Hepatic stellate cell (primary cell): ENCODE data around the gene RCAN2.
A peak's percentile ranks its signal among the peaks of the same experiment; 100 is the strongest.
"Not testable (repeated sequence)": the region's sequence is repeated elsewhere in the genome, so short reads cannot be mapped to it uniquely, and the experiment has no call there.

Experiments used
- DNase-seq: peaks from one replicate; pipeline ENCODE4 v3.0.0; 2011; ENCODE audit warnings: low spot score

Gene RCAN2

DNA sequence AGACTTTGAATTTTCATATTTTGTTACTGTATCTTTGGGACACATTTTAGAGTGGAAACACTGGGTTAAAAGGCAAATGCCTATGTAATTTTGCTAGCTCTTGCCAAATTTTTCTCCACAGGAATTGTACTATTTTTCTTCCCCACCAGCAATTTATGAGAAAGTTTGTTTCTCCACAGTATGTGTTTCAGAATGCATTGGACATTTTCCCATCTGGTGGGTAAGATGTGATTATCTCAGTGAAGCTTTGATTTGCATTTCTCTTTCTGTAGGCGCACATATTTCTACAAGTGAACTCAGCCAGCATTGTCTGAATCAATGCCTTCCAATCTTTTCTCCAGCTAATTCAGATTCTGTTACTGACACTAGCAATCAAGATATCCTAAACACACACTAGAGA is 157.8 kb downstream of the RCAN2 start:
- no peak for DNase-seq

DNA sequence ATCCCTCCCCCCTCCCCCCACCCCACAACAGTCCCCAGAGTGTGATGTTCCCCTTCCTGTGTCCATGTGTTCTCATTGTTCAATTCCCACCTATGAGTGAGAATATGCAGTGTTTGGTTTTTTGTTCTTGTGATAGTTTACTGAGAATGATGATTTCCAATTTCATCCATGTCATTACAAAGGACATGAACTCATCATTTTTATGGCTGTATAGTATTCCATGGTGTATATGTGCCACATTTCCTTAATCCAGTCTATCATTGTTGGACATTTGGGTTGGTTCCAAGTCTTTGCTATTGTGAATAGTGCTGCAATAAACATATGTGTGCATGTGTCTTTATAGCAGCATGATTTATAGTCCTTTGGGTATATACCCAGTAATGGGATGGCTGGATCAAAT is 158.8 kb downstream of the RCAN2 start:
- DNase-seq, result not testable (repeated sequence)

DNA sequence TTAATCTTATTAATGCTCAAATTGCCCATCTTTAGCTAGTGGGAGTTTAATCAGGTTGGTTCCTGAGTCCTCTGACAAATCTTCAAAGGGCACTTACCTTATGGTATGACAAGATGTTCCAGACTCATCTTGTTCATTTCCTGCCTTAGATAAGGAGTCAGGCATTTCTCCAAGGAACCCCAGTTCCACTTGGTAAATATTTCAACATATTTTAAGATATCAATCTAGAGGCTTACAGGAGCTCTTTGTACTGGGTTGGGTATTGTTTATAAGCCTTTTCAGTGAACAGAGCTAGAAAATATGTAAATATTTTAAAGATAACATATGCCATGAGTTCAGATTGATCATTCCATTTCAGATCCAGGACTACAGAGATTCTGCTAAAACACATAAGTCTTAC is 159.8 kb downstream of the RCAN2 start:
- DNase-seq, result no peak

DNA sequence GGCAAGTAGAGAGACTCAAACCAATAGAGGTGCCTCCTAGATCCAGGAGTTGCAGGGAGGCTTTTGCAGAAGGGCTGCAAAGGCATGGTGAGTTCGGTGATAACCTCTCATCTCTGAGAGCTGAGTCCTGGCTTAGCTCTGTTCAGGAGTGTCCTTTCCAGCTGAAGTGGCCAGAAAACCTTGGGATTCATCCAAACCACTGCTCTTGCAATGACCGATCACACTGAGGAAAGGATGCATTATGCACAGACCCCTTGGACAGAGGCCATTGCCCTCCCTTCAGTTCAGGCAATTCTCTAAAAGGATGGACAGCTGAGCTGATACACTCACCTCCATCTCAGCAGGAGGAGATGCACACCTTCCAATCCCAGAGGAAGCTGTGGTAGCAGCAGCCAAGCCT is 161.7 kb downstream of the RCAN2 start:
- DNase-seq, result no peak

DNA sequence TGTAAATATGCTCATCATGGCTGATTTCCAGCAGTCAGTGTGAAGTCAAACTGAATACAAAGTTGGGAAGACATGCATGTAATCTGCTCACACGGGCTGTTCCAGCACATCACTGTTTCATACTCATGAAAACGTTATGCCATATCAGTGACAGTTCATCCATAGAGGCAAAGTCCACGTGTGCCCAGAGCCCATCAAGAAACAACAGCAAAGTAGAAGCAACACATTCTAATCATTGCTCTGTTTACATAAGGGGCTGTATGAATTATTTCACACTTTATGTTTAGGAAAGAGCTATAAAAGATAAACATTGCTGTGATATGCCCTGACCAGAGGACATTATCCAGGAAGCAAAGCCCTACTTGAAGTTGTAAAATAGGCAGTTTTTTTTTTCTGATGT is 163.5 kb downstream of the RCAN2 start:
- DNase-seq, result no peak

DNA sequence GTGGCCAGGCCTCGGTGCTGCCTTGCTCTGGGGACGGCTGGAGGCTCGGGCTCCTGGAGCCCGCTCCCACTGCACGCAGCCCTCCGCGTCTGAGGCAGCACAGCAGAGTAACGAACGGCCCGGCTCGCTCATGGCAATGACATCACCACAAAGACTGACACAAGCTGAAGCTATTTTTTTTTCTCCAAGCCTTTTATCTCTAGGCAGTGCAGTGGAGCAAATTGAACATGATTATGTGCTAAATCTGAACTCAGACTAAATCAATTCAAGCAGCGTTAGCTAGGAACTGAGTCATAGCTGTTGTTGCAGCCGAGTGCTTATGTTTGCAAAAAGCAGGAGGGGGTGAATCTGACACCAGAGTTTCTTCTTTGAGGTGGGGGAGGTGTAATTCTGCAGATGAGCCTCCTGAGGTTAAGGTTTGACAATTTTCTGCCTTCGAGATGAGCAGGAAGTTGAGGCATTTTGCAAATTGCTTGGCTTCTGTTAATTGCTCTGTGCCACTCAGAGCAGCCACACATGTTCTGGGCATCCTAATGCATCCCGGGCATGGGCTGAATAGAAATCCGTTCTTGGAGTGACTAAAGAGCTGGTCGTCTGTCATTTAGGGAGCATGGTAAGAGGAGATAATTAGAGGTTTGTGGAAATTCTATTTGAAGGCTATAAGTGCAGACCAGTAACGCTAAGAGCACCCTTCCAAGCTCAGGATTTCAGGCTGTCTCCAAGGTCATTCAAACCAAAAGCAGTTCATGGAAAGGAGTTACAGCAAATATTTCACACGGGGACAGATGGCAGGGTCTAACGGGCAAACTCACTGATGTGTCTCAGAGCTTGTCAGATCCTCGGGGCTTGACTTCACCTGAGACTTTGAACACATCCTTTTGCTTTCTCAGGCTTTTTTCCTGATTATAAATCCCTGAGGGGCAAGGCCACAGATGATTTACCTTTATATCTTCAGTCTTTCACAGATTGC is 165.4 kb downstream of the RCAN2 start:
- no peak for DNase-seq

DNA sequence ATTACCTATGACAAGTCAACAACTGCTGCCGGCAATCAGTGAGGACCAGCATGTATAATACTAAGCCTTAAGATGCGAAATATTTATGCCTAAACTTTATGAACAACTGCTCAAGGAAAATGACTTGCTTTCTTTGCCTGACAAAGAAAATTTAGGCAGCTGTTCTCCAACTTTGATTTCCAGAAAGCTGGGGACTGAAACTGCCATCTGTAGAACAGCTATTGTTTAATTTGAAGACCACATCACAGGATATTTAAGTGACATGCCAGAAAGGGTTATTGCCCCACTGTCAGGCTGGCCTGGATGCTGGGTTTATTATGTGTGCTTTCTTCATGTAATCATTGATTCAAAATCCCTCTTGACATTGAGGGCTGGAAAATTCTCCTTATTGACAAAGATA is 166.5 kb downstream of the RCAN2 start:
- DNase-seq, result no peak

DNA sequence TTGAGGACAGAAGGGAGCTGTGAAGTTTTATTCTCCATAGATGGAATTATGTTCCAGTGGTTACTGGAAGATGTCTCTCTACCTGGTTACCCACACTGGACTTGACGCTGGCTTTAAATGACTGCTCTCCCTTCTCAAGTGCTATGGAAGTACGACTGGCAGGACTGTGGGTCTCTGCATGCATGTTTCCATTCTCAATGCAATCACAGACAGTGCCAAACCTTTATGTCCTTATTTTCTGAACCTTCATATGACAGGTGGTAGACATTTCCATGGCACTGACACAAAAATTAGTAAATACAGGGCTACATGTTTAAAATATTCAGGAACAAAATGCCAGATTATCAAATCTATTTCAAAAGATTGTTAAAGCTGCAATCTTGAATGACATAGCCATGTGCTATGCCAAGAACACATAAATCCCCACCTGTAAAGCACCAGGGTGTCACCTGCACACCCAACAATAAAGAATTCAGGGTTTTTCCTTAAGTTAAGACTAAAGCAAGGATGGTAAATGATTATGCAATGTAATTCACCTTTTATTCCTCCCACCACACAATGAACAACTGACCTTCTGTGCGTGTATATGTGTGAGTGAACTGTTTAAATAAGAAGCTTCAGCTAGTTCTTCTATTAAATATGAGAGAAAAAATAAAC is 167.2 kb downstream of the RCAN2 start:
- DNase-seq, result no peak

DNA sequence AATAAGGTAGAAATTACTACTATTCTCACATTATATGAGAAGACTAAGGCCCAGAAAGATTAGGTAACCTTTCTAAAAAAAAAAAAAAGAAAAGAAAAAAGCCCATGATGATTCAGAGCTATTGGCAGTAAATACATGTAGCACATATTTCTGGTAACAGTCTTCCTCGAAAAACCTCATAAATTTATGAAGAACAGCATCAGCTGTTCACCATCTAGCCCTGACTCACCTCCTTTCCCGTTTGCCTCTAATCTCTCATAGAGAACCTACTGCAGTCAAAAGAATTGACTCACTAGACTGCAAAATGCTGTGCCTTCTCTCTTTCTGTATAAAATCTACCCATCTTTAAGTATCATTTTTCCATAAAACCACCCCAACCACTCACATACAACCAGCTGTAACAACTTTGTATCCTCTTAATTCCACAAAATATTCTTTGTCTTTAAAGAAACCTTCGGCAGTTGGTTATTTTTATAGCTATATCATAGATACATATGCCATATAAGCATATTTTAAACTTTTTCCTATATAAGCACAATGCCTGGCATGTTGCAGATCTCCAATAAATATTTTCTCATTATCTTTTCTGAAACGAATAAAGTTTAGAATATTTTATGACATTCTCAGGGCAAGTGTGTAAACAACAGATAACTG is 167.8 kb downstream of the RCAN2 start:
- DNase-seq, result peak; percentile 70

DNA sequence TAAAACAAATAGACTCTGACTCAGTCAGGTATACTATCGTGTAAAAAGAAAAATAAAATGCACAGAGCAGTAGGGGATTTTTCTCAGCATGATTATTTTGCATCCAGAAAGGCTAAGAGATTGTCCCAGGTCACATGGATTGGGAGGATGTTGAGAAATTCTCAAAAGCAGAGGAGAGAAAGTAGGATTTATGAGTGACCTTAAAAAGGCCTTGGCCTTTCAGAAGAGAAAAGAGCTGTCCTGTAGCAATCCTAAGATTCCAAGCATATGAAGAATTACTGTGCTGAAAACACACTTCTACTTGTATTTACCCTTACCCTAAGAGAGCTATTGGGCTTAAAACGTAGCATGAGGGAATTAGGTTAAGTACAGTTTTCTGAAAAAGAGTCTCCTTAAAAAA is 170.7 kb downstream of the RCAN2 start:
- no peak for DNase-seq

DNA sequence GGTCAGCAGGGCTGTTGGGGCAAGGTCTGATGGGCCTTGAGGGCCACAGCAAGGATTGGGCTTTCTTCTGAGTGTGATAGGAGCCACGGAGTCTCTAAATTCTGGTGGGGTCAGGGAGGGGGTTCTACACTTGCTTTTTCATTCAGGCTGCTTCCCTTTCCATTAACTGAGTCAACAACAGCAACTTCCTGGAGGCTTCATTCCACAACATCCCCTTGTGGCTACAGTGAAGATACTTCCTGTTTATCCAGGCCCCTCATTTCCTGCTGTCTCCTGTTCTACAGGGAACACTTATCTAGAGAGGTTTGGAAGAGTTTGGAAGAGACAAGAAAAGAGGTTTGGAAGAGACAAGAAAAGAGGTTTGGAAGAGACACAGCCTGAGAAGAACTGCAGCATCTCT is 175.7 kb downstream of the RCAN2 start:
- DNase-seq, result no peak

DNA sequence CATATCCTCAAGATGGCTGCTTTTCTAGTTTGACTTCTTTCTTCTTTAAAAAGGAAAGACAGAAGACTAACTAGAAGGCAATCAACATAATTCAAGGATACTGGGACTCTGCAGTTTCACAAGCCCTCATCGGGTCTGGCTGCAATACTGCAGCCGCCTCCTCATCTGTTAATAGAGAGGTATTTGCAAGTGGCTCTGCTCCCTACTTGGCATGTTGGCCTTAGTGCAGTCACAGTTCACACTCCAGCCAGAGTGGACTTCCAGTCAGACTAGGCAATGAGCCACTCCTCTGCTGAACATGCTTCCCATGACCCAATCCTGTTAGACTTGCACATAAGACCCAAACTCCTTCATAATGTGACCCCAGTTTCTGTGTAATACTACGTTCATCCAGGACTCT is 178.6 kb downstream of the RCAN2 start:
- no peak for DNase-seq

DNA sequence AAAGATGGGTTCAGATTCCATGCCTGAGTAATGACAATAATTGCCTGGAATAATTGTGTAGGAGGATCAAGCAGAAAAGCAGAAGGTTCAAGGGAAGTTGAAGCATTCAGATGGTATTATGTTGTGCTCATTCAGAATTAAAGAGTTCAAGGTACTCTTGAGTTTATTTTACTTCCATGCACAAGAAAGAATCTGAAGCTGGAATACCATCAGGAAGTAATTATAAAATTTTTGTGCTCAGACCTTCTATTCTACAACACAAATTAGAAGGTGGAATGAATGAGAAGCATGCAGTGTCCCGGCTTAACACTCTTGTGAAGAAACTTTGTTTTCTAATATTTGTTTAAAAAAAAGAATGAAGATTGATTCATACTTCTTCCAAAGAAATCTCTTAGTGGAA is 181.1 kb downstream of the RCAN2 start:
- no peak for DNase-seq

DNA sequence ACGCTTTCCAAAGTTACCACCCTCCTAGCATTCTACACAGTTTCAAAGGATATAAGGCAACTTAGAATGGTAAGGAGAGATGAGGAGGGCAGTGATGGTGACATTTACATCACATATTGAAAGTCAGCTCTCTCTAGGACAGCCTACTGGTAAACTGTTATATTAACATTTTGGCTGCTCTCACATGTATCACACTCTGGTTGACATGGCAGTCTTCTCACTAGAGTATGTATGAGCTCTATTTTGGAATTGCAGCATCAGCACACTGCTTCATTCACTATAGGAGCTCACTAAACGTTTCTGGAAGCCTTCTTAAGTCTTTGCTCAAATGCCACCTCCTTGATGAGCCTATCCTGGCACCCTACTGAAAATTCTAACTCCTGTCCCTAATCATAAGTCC is 184.8 kb downstream of the RCAN2 start:
- no peak for DNase-seq

DNA sequence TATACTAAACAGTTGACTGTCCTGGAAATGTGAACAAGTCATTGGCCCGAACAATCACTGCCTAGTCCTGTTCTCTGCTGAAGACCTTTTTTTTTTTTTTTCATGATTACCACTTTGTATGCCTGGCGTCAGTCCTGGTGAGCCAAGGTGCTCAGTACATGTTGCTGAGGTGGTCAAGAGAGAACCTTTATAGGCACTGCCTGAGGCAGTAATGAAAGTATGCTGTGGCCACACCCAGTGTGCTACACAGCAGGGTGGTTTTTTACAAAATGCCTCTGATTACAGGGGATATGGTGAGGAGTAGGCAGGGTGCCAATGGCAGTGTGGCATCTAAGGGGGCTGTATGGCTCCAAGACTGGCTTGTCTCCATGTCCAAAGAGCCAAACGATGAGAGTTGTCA is 185.4 kb downstream of the RCAN2 start:
- no peak for DNase-seq

DNA sequence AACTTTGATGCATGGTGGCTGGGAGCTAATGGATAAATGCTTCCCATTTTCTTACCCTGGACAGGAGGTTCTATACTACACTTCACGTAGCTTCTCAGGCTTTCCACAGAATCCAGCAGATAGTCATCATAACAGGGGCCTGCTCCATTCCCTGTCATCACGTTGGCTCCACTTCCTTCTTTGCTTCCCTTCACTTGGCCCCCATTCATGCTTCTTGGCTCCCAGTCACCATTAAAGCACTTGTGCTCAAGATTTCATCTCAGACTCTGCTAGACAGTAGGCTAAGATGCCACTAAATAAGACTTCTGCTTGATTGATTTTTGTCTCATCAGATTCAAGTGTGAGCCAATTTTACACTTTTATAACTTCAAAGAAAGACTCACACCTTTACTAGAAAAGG is 186.0 kb downstream of the RCAN2 start:
- DNase-seq, result no peak

DNA sequence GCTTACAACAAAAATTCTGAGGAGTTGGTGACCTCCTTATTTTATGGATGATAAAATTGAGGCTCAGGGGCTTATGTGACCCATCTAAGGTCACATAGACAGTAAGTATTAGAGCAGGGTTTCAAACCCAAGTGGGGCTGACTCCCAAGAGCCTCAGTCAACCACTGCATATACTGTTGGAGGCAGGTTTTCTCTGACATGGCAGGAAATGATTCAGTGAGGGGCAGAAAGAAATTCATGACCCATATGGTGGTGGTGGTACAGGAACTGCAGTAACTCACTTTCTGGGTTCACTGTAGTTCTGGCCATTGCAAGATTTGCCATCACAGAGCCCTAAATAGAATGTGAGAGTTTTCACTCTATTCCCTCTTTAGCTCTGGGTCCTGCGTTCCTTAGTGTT is 188.4 kb downstream of the RCAN2 start:
- DNase-seq, result no peak

DNA sequence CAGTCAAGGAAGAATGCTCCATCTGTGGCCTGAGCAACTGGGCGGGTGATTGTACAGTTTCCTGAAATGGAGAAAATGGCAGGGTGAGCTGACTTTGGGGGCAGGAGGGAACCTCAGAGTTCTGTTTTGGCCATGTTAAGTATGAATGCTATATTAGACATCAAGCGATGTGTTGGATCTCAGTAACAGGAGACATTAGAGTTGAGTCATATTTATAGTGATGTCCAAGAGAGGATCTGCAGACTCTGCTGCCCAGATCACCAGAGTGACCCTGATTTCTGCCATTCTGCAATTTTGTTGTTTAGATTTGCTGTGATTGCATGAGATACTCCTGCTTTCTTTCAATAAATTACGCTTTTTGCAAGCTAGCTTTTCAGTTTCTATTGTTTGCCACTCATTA is 189.1 kb downstream of the RCAN2 start:
- no peak for DNase-seq

DNA sequence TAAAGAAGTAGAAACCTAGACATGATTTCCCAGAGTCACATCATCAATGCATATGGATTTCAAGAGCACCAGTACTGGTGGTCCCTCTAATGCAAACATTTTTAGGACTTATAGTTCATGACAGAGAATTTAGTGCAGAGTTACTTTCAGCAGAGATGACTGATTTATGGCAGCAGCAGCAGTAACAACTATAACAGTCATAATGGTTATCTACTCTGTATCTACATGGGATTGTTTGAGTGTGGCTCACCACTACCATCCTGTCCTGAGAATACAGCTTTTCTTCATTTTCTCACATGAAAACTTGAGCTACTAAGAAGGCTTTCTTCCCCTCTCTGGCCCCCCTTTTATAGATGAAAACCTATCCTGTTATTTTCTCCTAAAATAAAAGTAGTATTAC is 192.0 kb downstream of the RCAN2 start:
- no peak for DNase-seq

DNA sequence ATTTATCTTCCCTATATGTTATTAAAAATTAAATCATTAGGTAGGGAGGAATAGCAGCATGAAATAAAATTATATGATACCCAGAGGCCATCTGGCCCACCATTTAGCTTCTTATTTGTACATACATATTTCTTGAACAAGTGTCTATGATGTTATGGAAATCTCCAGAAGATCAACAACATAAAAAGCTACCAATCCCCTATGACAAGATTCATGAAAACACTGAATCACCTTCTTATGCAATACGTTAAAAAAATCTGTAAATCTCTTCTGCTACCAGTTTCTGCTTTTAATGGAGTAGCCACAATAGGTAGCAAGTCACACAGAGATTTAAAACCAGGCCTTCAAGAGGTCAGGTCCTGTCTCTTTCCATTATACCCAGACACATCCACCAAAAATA is 194.7 kb downstream of the RCAN2 start:
- no peak for DNase-seq

DNA sequence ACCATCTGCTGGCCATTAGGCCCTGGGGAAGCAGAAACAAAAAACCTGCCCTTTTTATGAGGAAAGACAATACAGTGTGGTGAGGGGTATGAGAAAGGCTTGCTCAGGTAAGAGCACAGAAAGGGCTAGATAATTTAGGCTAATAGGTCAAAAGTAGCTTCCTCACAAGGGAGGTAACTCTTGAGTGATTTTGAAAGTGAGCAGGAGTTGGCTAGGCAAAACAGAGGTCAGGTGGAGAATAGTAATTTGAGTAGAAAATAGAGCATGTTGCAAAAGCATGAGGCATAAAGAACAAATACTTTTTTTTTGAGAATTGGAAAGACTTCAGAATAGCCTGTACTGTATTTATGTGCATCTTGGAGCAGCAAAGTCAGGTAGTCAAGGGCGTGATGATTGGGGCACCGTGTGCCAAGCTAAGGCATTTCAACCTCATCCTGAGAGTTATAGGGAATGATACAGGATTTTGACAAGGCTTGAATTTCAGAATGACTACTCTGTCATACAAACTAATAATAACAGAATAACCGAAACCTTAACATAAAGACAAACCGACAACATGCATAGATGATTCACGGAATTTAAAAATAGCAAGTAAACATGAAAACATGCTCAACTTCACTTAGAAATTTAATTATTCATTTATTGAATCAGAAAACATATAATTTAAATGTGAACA is 197.5 kb downstream of the RCAN2 start:
- no peak for DNase-seq

DNA sequence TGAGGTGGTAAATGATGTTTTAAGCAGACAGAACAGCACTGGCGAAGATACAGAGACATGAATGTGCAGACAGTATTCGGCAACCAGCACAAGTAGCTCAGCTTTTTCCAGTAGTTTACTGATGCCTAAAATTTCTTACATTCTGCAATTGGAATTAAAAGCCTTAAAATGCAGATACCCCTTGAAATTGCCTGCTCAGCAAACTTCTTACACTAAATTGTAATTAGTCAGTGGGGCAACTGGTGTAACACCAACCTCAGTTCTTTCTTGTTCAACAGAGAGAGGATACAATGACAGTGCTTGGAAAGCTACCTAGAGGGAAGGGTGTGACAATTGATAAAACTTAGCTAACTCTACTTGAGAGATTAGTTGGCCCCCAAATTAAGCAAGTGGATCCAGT is 199.4 kb downstream of the RCAN2 start:
- DNase-seq, result no peak

DNA sequence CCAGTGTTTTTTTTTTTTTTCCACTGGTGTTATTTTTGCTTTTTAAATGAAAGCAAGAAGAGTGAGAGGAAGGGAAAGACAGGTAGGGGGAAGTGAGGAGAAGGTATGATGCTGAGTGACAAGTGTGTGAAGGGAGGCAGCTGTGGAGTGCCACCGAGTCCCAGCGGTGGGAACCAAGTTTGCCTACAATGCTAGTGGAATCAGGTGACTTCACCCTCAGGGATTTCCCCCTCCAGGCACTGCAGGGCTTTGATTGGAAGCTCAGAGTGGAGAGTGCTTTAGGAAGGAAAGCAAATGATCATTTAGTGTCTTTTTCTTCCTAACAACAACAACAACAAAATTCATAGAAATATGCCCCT is 200.0 kb downstream of the RCAN2 start:
- no peak for DNase-seq
